ENCODE measurements around the gene DAW1.

The DAW1 gene

DNA sequence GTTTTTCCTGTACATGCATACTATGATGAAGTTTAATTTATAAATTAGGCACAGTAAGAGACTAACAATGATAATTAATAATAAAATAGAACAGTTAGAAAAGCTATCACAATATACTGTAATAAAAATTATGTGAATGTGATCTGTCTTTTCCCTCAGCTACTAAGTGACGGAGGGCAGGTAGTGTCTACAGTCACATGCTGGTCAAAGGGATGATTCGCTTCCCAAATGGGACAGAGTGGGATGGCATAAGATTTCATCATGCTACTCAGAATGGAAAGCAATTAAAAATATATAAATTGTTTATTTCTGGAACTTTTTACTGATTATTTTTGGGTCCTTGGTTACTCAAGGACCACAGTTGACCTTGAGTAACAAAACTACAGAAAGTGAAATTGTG lies 71.5 kb downstream of the DAW1 start:
- TF ChIP-seq, protein P1, sequence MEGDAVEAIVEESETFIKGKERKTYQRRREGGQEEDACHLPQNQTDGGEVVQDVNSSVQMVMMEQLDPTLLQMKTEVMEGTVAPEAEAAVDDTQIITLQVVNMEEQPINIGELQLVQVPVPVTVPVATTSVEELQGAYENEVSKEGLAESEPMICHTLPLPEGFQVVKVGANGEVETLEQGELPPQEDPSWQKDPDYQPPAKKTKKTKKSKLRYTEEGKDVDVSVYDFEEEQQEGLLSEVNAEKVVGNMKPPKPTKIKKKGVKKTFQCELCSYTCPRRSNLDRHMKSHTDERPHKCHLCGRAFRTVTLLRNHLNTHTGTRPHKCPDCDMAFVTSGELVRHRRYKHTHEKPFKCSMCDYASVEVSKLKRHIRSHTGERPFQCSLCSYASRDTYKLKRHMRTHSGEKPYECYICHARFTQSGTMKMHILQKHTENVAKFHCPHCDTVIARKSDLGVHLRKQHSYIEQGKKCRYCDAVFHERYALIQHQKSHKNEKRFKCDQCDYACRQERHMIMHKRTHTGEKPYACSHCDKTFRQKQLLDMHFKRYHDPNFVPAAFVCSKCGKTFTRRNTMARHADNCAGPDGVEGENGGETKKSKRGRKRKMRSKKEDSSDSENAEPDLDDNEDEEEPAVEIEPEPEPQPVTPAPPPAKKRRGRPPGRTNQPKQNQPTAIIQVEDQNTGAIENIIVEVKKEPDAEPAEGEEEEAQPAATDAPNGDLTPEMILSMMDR (conservative IDR thresholded peaks at IDR 0.05; ENCODE audit: low read depth): no peak
- ChIA-PET POLR2A (ENCODE audit: low non-redundant PET) (no interaction called here), CTCF (interaction anchor here (0.6 to 0.8 kb wide), 2 partner anchors 97 to 868 kb away, joined by 3 read pairs; no protein-coding TSS in a partner anchor)
- DNase-seq (ENCODE audit: low spot score): no peak
- no peak overlapping the region for H3K27ac ChIP-seq

DNA sequence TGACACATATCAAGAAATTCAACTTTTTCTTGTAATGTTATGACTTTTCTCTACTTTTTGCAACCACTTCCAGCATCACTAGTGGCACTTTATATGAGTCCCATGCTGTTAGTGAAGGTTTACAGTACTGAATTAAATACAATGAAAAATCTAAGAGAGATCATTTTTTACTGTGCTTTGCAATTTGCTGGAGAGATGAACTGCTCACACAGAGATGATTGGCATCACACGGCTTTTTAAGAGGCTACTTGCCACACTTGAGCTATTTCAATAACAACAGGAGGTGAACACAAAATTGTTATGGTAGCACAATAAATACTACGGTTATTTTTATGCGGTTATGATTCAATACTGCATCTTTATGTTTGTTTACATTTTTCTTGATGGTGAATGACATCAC lies 88.9 kb downstream of the DAW1 start:
- POLR2A ChIA-PET (ENCODE audit: low non-redundant PET): no interaction called here
- CTCF ChIA-PET: no interaction called here
- DNase-seq (ENCODE audit: low spot score): no peak
- H3K27ac ChIP-seq: no peak overlapping the region
- TF ChIP-seq, protein P1 (conservative IDR thresholded peaks at IDR 0.05; ENCODE audit: low read depth): no peak

DNA sequence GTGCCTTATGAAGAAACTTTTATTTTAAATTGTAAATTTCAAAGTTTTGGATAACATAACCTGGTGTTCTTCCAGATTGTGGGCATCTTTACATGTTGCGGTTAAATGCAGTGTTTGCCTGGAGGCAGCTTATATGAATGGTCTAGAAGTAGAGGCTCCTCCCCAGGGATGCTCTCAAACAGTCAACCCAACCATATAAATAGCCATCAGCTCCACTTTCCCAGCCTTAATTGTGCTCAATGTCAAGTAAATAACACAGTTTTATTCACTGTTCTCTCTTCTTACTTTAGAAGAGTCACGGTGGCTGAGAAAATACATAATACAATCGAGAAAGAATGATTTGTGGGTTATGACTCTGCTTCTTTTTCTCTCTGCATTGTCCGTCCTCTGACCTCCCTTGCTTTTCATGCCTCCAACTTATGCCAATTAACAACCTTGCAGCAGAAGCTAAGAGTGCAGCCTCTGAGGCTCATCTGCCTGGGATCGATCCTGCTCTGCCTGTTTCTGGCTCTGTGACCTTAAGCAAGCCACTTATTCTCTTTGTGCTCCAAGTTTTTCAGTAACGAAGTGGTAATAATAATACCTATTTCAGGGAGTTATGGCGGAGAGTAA lies 100.3 kb downstream of the DAW1 start:
- POLR2A ChIA-PET (ENCODE audit: low non-redundant PET): no interaction called here
- TF ChIP-seq, protein P1 (conservative IDR thresholded peaks at IDR 0.05; ENCODE audit: low read depth): no peak
- no peak overlapping the region for H3K27ac ChIP-seq
- CTCF ChIA-PET: no interaction called here
- no peak for DNase-seq (ENCODE audit: low spot score)

DNA sequence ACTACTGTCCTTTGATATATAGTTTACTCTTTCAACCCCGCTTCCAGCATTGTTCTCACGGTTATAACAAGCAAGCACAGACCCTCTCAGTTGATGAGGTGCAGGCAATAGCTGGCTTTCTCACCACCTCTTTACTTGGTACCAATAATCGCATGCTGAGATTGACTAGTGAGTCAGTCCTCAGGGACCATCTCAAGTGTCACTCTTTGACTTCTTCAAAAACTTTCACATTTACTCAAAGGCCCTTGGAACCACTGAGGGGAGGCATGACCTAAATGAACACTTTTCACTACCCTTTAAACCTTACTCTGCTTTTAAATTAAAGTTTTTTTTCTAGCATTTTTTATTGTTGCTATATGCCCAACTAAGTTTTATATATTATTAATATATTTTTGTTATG lies 101.8 kb downstream of the DAW1 start:
- TF ChIP-seq, protein P1 (conservative IDR thresholded peaks at IDR 0.05; ENCODE audit: low read depth): no peak
- no peak for DNase-seq (ENCODE audit: low spot score)
- no peak overlapping the region for H3K27ac ChIP-seq
- ChIA-PET CTCF (interaction anchor here (0.6 kb wide), 1 partner anchor 164 kb away, joined by 7 read pairs; no protein-coding TSS in a partner anchor), POLR2A (ENCODE audit: low non-redundant PET) (no interaction called here)

All from RWPE1 (cell line).